Hematopoietic multipotent progenitor cell (in vitro differentiated cells): ENCODE measurements around the gene ATG4A. TPM values are rescaled to one million over a fixed set of nuclear protein-coding genes. Genes with fewer than 3 reads are reported as not detected.

Experiments used
- DNase-seq, 3 donors: peaks; one replicate each; pipeline ENCODE4 v3.0.0-alpha.2; 2011 to 2015; ENCODE audit warnings: low read depth in 2 of 3, low spot score in 2 of 3
- total RNA-seq: library from RNA; depleted of rRNA; stranded (reverse); fragments of >200 nt; gene quantifications from one replicate; pipeline ENCODE4 v1.2.3, GENCODE V29; 2012

Gene ATG4A
- total RNA-seq, 1 donor, result 5.7 TPM

DNA sequence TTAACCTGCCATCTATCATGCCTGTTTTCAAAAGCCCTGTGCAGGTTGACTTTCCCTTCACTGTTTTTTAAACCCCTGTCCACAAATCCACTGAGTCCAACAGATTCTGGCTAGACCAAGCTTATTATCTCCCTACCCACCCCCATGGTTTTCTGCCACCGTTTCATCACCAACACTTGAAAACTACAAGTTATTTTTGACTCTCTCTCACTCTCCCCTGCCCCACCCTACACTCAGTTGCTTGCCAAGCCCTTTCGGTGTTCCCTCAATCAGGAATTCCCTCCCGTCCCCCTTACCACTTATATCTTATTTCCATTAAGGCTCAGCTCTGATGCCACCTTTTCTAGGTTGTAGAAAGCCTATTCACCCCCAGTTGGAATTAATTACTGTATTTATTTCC, 29.7 kb downstream of the ATG4A start:
- no peak for DNase-seq

DNA sequence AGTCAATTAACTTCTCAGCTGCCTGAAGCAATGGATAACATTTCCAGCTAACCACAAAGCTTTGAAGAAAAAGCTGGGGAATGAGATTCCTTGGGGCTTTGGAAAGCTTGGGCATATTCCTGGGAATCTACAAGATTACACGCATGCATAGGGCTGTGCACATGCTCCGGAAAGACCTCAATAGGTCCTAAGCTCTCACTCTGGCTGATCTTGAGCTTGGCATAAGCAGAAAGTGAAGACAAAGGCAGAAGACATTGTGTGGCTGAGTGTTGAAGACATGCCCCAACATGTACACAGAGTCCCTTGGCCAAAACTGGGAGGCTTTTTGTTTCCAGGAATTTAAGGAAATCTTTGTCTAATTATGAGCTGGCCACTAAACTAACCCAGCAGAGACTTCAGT, 31.2 kb downstream of the ATG4A start:
- no peak for DNase-seq

DNA sequence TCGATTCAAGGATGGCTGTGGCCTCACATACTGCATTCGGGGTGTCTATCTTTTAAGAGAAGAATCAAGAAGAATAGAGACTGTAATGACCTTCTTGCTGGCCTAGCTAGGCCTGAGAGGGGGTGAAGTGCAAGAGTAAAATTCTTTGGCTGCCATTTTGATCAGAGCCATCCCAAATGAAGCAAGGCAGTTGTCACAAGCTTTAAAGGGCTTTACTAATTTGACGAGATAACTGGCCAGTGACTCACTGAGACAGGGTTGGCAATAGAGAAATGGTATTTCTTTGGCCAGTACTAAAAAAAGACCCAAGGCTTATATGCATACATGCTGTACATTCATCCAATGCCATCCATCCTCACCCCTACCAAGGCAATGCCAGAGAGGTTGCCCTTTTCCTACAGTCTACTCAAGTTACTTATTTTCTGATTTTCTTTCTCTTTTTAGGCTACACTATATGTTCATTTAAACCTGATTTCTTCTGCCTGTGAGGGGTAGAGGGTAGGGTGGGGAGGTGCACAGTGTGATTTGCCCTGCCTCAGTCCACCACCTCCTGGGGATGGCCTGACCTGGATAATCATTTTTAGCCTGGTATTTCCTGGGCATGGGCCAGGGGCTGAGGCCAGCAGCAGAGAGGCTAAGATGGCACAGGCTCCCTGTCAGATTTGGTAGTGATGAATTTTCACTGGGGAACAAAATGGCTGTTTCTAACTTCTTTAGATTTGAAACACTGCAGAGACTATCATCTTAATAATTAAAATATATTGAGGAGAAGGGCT, 32.2 kb downstream of the ATG4A start:
- DNase-seq, result no peak

DNA sequence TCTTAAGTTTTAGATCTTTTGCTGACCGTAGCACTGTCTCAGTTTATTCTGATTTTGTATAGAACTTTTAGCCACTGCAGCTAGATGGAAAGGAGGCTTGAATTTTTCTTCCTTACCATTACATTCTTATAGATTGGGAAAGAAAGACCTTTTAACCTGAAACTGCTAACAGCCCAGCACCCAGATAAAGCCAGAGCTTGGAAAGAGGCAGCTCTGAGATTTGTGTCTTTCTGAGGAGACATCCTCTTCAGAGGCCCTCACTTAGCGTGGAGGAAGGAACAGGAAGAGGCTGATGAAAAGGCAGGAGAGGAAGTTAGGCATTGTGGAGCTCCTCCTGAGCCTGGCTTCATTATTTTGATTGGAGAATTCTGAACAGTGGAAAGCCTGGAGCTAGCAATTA, 35.1 kb downstream of the ATG4A start:
- DNase-seq, result no peak

DNA sequence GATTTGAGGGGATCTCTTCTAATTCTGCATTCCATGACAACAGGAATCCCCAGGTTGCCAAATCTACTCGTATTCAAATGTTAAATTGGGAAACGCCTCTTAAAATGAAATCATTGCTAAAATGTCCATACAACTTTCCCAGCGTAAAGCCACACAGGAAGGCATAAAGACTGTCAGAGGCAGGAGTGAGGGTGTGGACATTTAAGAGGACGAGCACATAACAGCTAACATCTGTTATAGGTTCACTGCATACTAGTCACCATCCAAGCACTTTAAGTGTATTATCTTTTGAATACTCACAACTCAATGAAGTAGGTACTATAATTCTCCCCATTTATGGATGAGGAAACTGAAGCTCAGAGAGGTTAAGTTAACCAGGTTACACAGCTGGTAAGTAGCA, 35.6 kb downstream of the ATG4A start:
- DNase-seq, result no peak

DNA sequence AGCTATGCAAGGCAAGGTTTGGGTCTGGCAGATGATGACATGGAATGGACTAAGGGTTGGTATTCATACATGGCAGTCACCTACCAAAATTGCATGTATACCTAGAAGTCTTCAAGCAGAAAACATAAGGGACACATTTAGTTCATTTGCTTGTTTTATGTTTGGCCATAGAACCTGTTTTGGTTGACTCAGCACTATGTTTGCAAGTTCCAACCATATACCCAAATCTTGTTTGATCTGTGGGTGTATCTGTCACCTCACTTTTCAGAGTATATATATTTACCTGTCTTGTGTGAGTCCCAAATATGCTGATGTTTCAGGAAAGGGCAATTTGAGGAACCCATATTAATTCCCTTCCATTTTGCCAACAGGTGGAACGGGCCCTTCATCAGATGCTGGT, 39.3 kb downstream of the ATG4A start:
- DNase-seq, result no peak

DNA sequence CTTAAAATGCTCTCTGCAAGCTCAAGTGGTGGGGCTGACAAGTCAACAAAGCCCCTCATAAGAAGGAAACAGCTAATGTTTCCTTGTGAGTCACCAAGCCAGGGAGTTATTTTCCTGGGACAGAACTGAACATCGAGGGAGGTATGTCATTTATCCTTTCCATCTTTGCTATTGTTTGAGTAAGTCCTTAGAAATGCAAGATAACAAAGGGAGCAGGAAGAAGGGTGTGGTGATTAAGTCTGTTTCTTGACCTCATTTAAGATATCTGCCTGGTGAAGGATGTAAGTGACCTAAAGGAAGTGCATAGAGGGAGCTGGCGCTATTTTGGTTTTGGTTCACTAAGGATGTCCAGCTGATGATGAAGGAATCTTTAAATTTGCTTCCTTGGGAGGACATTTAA, 39.9 kb downstream of the ATG4A start:
- DNase-seq, result no peak

DNA sequence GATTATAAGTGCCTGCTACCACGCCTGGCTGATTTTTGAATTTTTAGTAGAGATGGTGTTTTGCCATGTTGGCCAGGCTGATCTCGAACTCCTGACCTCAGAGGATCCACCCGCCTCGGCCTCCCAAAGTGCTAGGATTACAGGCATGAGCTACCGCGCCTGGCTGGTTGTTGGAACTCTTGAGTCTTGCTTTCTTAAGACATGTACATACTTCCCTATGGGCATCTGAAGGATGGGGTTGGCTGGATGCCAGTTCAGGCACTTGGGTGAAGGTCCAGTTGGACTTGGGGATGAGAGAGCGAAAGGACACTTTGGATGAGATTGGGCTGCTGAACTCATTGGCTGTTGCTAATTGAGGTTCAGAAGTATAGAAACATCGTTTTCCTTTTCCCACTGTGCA, 40.5 kb downstream of the ATG4A start:
- no peak for DNase-seq

DNA sequence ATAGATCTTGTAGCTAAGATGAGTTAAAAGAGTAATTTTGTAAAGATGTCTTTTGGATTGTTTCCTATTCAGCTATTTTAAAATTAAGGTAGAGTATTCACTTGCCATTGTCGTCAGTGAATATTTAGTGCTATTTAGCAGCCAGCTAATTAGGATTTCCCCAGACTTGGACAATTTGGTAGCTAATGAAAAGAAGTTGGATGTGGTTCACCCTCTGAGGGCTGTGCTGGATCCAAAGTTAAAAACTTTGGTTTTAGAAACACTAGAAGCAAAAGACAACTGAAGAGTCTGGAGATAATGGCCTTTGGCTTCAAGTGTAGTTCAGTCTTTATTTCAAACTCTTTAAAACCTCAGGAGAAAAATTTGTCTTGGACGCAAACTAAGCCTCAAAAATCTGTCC, 41.3 kb downstream of the ATG4A start:
- DNase-seq, result no peak

DNA sequence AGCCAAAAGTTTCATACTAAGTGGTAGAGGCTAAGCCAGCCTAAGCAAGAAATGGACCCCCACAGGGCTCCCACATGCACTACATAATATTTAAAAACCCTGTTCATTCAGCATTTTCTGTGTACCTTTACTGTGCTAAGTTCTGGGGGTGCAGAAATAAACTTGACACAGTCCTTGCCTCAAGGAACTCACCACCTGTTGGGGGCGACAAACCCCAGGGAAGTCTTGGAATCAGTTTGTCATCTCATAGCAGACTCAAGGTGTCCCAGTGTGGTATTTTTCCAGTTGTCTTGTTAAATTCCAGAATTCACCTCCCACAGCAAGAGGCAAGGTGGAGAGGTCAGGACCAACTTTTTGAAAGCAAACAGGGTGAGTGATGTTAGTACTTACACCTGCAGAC, 43.1 kb downstream of the ATG4A start:
- no peak for DNase-seq

DNA sequence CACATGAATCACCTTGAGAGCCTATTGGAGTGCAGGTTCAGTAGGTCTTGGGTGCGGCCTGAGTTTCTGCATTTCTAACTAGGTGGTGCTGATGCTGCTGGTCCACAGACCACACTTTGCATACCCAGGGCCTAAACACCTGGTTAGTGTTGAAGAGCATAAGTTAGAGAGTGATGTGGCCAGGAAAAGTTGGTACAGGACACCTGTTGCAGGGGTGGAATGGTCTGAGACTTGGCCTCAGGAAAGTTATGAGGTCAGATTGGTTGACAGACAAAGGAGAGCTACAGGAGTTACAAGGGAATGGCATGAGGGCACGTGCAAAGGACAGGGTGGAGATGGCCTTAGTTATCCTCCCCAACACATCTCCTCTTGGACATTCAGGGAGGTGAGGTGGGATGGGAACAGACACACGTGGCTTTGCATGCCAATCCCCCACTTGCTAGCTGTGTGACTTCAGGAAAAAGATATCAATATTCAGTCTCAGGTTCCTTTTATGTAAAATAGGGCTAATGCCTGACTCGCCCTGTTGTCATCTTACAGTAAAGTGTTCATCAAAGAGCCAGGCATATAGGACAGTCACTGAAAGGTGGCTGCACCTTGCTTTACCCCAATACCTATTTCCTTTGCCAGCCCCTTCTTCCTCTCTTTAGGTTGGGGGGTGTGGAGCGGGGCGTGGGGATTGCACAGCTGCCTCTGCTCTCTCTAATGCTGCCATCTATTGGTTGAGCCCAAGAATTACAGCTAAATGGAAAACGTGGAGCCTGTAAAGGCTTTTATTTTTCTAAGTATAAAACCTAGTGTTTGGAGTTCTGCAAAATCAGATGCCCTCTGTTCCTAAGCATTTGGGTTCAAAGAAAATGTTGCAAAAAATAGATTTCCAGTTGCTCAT, 47.5 kb downstream of the ATG4A start:
- DNase-seq, result peak in 2 of 3 donors; percentile 0 to 3

DNA sequence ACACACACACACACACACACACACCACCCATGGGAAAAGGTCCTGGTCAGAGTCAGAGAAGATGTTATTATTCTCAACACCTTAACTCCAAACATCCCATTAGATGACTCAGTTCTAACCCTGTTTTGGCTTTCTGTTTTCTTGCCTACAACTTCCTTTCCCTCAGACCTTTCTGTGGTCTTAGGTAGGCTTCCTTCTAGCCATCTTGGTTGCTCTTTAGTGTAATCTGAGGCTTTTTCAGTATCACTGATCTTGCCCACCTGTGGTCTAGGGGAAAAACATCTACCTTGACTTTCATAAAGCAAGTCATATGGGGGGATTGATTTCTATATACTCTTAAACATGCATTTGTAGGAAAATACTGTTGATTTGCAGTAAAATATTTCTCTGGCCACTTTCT, 56.9 kb downstream of the ATG4A start:
- DNase-seq, result no peak

DNA sequence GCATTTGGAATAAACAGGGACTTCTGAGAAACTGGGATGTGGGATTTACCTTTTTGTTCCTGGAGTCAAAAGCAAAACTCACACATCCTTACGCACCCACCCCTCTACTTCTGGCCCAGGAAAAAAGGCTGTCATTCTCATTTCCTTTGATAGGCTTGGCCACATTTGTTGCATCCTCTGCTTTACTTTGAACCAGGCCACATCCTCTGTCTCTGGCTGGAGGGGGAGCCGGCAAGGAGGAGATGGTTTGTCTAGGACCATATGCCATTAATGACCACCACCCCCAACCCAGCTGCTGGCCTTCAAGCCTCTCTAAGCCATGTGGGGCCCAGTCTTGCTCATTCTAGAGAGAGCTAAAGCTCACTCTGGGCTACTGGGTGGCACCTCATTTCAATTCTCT, 64.5 kb downstream of the ATG4A start:
- no peak for DNase-seq

DNA sequence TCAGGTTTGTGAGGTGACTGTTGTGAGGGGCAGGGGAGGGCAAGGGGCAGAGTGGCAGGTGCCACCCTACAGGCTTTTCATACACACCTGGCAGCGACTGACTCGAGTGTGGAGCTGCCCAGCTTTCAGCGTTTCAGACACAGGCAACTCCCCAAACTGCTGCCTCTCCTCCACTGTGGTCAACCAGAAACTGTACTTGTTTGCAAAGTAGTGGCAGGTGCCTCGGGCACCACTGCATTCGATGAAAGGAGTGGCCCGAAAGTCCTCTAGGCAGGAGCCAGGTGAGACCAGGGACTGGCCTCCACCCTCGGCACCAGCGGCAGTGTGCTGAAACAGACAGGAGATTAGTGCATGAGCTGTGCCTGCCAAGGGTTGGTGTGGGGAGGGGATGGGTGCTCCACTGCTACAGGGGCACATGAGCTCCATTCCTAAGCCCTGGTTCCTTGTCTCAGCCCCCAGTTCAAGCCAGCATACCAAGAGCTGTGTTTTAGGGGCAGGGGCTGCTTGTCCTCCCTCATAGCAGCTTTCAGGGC, 65.4 kb downstream of the ATG4A start:
- no peak for DNase-seq

DNA sequence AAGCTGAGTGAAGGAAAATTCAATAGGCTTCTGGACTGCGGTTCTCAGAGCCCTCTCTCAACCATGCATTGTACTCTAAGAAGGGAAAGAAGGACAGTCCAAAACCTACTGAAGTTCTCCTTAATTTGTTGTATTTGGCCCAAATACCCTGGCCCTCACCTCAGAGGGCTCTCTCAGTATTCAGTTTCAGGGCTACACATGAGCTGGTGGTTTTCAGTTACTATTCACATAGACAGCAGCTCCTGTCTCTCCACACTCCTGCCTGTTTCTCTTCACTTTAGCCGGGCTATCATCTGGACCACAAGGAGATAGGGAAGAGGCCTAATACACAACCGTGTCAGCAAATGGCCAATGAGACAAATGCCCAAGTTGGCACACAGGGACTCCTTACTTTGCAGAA, 66.0 kb downstream of the ATG4A start:
- no peak for DNase-seq

DNA sequence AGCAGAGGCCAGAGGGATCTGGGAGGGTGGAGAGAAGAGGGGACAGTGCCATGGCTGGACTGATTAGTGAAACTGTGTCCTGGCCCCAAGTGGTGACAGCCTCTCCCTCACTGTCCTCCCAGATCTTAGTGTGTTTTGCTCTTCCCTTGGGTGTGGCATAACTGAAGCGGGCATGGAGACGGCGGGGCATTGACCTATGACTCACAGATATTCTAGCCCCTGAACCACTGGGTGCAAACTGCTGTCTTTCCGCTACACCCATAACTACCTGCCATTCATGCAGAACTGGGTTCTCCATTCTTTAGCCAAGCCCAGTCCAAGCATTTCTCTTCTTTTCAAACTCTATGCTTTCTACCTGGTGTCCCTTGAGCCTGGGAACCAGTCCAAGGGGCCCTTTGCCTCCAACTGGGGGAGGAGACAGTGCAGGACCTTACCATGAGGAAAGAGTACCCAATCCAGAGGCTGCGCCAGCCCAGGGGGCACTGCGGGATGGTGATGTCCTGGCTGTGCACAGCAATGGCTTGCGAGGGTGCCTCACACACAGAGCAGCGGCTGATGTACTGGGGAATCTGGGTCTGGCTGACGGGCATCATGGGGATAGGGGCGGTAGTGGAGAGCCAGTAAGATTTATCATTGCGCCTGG, 67.6 kb downstream of the ATG4A start:
- DNase-seq, result no peak

DNA sequence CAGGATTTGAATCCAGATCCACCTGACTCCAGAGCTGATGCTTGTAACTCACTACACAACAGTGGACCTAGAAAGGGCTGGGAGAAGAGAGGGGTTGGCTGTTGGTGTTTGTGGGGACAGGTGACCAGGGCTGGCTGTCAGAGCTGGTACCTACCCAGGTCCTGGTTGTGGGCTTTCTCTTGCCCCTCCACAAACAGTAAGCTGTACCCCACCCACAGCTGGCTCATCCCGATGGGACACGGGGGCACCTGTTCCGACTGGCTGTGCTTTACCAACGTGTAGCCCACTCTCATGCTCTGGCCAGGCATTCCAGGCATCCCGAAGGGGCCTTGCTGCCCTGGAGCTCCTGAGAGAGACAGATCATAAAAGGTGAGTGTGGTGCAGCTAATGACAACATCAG, 68.7 kb downstream of the ATG4A start:
- DNase-seq, result no peak

DNA sequence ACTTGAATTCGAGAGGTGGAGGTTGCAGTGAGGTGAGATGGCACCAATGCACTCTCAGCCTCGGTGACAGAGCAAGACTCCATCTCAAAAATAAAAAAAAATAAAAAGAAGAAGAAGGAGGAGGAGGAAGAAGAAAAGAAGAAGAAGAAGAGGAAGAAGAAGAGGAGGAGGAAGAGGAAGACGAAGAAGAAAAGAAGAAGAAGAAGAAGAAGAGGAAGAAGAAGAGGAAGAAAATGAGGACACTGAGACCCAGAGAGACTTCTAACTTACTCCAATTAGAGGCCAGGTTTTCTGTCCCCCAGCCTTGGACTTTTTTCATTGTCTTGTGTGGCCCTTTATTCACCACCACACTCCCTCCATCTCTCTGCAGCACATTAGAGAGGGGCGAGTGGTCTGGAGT, 70.7 kb downstream of the ATG4A start:
- DNase-seq, result no peak

DNA sequence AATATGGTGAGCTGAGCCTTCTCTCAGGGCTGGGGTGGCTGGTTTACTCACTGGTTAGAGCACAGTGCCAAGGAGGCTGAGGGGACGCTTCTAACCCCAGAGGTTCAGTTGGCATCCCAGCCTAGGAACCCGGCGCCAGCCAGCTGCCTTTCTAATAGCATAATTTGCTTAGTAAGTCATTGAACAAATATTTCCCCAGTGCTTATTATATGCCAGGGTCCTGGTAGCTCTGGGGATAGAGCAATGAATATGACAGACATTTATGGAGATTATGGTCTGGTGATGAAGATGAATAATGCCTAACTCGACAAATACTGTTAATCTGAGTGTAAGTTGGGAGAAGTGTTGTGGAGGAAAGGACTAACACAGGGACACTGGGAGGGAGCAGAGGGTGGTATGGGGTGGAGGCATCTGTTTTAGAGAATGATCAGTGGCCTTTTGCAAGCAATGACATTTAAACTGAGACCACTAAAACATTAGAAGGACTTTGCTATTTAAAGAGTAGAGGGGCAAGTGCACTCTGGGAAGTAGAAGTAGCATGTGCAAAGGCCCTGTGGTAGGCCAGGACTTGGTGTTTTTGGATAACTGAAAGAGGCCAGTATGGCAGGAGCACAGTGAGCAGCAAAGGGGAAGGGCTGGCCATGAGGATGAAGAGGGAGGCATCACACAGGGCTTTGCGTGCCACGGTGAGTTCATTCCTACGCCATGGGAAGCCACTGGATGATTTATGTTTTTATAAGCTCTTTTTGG, 71.9 kb downstream of the ATG4A start:
- DNase-seq, result no peak

DNA sequence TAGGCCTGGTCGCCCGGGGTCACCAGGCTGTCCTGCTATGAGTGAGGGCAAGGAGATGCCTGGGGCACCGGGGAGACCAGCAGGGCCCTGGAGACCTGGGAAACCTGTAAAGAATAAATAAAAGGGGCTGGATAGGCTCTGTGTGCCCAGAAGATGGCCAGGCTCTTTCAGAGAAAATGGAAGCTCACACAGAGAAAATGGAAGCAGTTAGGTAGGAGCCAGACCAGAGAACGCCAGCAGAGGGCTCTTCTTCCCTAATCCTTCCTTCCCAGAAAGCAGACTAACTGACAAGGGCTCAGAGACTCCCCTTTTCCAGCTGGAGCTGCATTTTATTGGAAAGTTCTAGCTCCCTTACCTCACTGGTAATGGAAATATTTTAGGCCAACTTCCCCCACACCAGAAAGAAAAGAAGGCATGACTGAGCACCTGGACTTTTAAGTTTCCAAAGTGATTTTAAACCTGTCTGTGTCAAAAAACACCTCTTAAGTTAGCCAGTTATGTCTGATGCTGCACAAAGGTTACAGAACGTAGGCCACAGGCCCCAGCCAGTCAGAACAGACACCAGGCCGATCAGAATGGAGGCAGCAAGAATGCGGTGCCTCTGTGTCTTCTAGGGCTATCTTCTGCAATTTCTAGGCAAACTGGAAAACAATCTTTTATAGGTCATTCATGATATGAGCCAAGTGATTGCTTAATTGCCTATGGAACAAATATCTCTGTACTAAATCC, 74.0 kb downstream of the ATG4A start:
- no peak for DNase-seq
